Lung (tissue), 12 donors: Measurements from ENCODE around the gene KIF7. TPM values are rescaled to one million over a fixed set of nuclear protein-coding genes. Genes with fewer than 3 reads are reported as not detected.

Source experiments
- ATAC-seq: fragments of 200-7000 bp; cut with Tn5 transposase; one replicate; pipeline ENCODE4 v1.9.1; 2020; ENCODE audit warnings: moderate number of reproducible peaks; ENCODE audit not compliant: insufficient read depth, low FRiP score
- DNase-seq, 3 donors: peaks; one replicate each; pipeline ENCODE4 v3.0.0-alpha.2; 2013 to 2017
- H3K27ac ChIP-seq, 2 donors: one replicate each; pipeline ENCODE4 v1.5.1; 2013; ENCODE audit warnings: mild to moderate bottlenecking in 2 of 2, moderate library complexity in 2 of 2, control low read depth in 1 of 2, inconsistent platforms in 1 of 2, low read depth in 1 of 2, low read length in 1 of 2
- H3K27me3 ChIP-seq, 3 donors: one replicate each; pipeline ENCODE4 v1.5.1; 2013; ENCODE audit warnings: low read length in 2 of 3; ENCODE audit not compliant: control insufficient read depth in 3 of 3, insufficient read depth in 3 of 3
- H3K36me3 ChIP-seq, 4 donors: one replicate each; pipeline ENCODE4 v1.5.1; 2013; ENCODE audit warnings: low read length in 4 of 4, mild to moderate bottlenecking in 1 of 4, moderate library complexity in 1 of 4; ENCODE audit not compliant: control insufficient read depth in 4 of 4, insufficient read depth in 4 of 4
- H3K4me1 ChIP-seq, 5 donors: one replicate each; pipeline ENCODE4 v1.5.1; 2013; ENCODE audit warnings: low read length in 5 of 5, mild to moderate bottlenecking in 2 of 5, moderate library complexity in 1 of 5; ENCODE audit not compliant: control insufficient read depth in 5 of 5, insufficient read depth in 5 of 5
- H3K4me3 ChIP-seq: one replicate; pipeline ENCODE4 v1.5.1; 2013; ENCODE audit warnings: mild to moderate bottlenecking, control low read depth, moderate library complexity
- H3K9ac ChIP-seq, 2 donors: one replicate each; pipeline ENCODE4 v1.5.1; 2013; ENCODE audit warnings: low read length in 2 of 2, control low read depth in 1 of 2; ENCODE audit not compliant: insufficient read depth in 1 of 2
- H3K9me3 ChIP-seq, 4 donors: one replicate each; pipeline ENCODE4 v1.5.1; 2013; ENCODE audit warnings: low read length in 3 of 4, mild to moderate bottlenecking in 1 of 4, moderate library complexity in 1 of 4; ENCODE audit not compliant: control insufficient read depth in 4 of 4, insufficient read depth in 3 of 4
- CTCF ChIP-seq: IDR thresholded peaks from 2 replicates; pipeline ENCODE4 v1.5.1; 2012; ENCODE audit warnings: mild to moderate bottlenecking; ENCODE audit errors: control extremely low read depth, extremely low read depth
- WGBS, 2 donors: extraction: QIAGEN DNeasy Blood & Tissue Kit; methylation state at CpG; one replicate each; pipeline ENCODE4 v1.1.7; 2013; 5-methylcytosine and 5-hydroxymethylcytosine counted together
- polyA plus RNA-seq, 2 donors: library from polyadenylated mRNA; stranded (reverse); fragments of 200-250 nt; gene quantifications; one replicate each; pipeline ENCODE4 v1.2.1, GENCODE V29; 2013
- total RNA-seq, 2 donors: library from RNA; depleted of rRNA in 1 of 2; stranded (reverse); fragments of >200 nt in 1 of 2; gene quantifications; one replicate each; pipeline ENCODE4 v1.2.1, GENCODE V29; 2014 to 2021
- donor health status: control.
- donor health status: control.
- donor health status: Bipolar disorder and iron deficiency.
- donor health status: healthy.
- donor health status: DM: yes; HTN: yes; CAD: no.

KIF7 gene
- total and polyA plus RNA-seq, 4 donors, result 1.3 to 6.5 (median 2.7) TPM

- H3K27ac ChIP-seq, result no peak overlapping the region
- H3K4me3 ChIP-seq, result no peak overlapping the region
- 82 to 97% methylated on average over 2 of the region's 2 CpGs for WGBS, 2 donors
- no peaks in the 10 kb centered on the region for H3K9me3 ChIP-seq
- peaks cover 0 to 8% (median 0%) of the 10 kb centered on the region in 4 donors for H3K36me3 ChIP-seq
- H3K9ac ChIP-seq, result no peak overlapping the region
- no peak for DNase-seq
- peaks cover 0 to 15% (median 8%) of the 10 kb centered on the region in 5 donors for H3K4me1 ChIP-seq
- TF ChIP-seq CTCF, result no peak
- no peak for ATAC-seq
- H3K27me3 ChIP-seq, result no peaks in the 10 kb centered on the region
Measured at GRCh38 chr15:89578146-89578545, 77.1 kb downstream of the KIF7 start.

Other genes starting within 250 kb of the KIF7 start
- under 1 TPM in 1 of 2 donors, not detected in 1; 0.17 TPM for gene RHCG, start 158.9 kb downstream of the KIF7 start, total RNA-seq
- under 1 TPM; 0.25 to 0.37 TPM for gene RHCG, start 158.9 kb downstream of the KIF7 start, polyA plus RNA-seq
- 1 to 10 TPM in 1 of 2 donors, under 1 TPM in 1; 0.52 to 1.7 TPM for gene TICRR, start 80.0 kb downstream of the KIF7 start, total RNA-seq
- under 1 TPM; 0.31 to 0.33 TPM for gene TICRR, start 80.0 kb downstream of the KIF7 start, polyA plus RNA-seq
- gene PLIN1, start 23.9 kb upstream of the KIF7 start, total RNA-seq, result under 1 TPM; 0.43 to 0.55 TPM
- under 1 TPM; 0.21 to 0.47 TPM for gene PLIN1, start 23.9 kb upstream of the KIF7 start, polyA plus RNA-seq
- gene PEX11A, start 35.3 kb upstream of the KIF7 start, total RNA-seq, result 1 to 10 TPM; 5.6 to 7.9 TPM
- gene PEX11A, start 35.3 kb upstream of the KIF7 start, polyA plus RNA-seq, result 1 to 10 TPM; 5.6 to 6.5 TPM
- gene WDR93, start 35.3 kb upstream of the KIF7 start, total RNA-seq, result 1 to 10 TPM; 3.0 to 3.8 TPM
- gene WDR93, start 35.3 kb upstream of the KIF7 start, polyA plus RNA-seq, result 1 to 10 TPM in 1 of 2 donors, under 1 TPM in 1; 0.95 to 1.4 TPM
- 1 to 10 TPM in 1 of 2 donors, under 1 TPM in 1; 0.37 to 3.1 TPM for gene MESP1, start 95.8 kb upstream of the KIF7 start, total RNA-seq
- gene MESP1, start 95.8 kb upstream of the KIF7 start, polyA plus RNA-seq, result 1 to 10 TPM; 1.5 to 3.2 TPM
- under 1 TPM in 1 of 2 donors, not detected in 1; 0.55 TPM for gene MESP2, start 120.9 kb upstream of the KIF7 start, total RNA-seq
- under 1 TPM; 0.17 to 0.71 TPM for gene MESP2, start 120.9 kb upstream of the KIF7 start, polyA plus RNA-seq
- gene ANPEP, start 159.4 kb upstream of the KIF7 start, total RNA-seq, result 100 to 1,000 TPM in 1 of 2 donors, 1 to 10 TPM in 1; 7.8 to 101 TPM
- gene ANPEP, start 159.4 kb upstream of the KIF7 start, polyA plus RNA-seq, result 10 to 100 TPM; 41.3 to 65.4 TPM
- 10 to 100 TPM; 30.2 to 31.8 TPM for gene AP3S2, start 238.5 kb upstream of the KIF7 start, total RNA-seq
- 10 to 100 TPM in 1 of 2 donors, 1 to 10 TPM in 1; 9.9 to 21.6 TPM for gene AP3S2, start 238.5 kb upstream of the KIF7 start, polyA plus RNA-seq